GM18519 (cell line): ENCODE results near the gene AKT3.
A peak's percentile ranks its signal among the peaks of the same experiment; 100 is the strongest.

ENCODE experiments used
- ATAC-seq: cut with Tn5 transposase; IDR thresholded peaks from one replicate; pipeline ENCODE4 v1.9.1; 2021; ENCODE audit warnings: mild to moderate bottlenecking, moderate library complexity; ENCODE audit not compliant: unreplicated experiment, low FRiP score

AKT3 gene

DNA sequence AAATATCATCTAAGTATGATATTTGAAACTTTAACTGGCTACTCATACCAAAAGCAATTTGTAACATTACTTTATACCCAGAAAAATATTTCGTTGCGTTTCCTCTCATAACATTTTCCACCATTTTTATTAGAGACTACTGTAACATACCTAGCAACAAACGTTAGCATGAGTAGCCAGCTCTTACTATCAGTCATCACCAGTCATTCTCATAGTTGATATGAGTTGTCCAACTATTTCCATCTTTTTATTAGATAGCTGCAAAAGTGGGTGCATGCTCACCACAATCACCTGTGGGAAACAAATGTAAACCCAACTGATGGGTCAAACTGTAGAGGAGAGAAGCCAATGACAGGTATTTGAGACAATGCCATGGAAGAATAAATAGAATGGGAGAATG is 114.6 kb downstream of the AKT3 start:
- ATAC-seq: peak; percentile 42

DNA sequence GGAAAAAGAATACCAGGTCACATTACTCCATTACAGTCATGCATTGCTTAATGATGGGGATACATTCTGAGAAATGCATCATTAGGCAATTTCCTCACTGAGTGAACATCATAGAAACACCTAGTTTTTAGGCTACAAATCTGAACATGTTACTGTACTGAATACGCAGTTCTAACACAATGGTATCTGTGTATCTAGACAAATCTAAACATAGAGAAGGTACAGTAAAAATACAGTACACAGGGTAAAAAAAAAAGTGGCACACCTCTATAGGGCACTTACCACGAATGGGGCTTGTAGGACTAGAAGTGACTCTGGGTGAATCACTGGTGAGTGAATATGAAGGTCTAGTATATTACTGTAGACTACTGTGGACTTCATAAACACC is 115.7 kb downstream of the AKT3 start:
- no peak for ATAC-seq

DNA sequence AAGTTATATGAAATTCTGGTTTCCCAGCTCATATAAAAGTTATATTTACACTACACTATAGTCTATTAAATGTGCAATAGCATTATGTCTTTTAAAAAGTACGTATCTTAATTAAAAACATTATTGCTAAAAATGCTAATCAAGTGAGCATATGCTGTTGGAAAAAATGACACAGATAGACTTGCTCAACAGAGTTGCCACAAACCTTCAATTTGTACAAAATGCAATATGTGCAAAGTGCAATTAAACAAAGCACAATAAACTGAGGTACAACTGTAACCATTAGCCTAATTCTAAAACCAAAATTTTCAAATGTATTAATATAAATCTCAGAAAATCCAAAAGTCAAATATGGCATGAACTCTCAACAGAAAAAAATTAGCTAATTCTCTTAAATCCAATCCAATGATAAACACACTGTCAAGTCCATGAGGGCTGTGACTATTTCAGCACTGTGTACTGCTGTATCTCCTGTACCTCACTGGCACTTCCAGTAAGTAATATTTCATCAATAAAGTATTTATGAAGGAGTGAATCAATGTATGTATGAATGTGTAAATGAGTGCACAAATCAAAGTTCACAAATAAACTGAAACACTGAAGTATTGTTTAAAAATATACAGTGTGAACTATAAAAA is 116.3 kb downstream of the AKT3 start:
- no peak for ATAC-seq

DNA sequence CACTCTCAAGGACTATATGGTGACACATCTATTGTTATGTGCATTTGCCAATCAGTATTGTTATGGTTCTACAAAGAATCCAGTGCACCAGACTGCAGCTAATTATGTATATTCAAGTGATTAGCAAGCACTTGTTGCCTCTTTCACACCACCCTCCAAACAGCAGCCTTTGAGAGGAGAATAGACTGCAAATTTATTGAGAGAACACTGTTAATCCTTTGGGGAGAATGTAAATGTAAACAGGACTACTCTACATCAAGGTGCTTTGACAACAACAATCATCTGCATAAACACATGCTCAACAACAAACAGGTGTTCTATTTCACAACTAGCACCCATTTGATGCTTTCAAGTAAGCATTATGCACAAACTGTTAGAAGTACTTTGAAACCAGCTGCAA is 117.4 kb downstream of the AKT3 start:
- no peak for ATAC-seq

DNA sequence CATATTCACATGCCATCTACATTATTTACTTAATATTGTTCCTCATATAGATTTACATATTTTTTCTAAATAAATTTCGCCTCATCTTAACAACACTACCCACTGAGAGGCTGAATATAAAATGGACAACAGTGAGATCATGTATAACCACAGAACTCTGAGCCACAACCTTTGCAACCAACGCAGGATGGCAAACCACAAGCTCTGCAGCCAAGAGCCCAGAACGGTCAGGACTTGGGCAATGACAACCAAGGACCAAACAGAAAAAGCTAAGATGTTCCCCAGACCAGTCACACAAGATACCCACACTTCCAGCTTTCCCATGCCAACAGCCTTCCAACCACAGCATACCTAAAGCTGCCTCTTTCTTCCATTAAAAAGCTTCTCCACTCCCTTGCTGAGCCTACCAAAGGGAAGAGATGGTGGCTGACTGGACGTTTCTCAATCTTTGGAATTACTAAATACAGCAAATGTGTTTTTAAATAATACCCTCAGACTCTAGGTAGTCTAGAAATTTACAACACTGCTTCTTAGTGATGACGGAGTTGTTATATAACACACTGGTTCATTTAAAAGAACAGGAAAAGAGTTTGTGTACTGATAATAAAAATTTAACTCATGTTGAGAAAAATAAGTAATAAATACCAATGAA is 117.9 kb downstream of the AKT3 start:
- ATAC-seq: no peak

DNA sequence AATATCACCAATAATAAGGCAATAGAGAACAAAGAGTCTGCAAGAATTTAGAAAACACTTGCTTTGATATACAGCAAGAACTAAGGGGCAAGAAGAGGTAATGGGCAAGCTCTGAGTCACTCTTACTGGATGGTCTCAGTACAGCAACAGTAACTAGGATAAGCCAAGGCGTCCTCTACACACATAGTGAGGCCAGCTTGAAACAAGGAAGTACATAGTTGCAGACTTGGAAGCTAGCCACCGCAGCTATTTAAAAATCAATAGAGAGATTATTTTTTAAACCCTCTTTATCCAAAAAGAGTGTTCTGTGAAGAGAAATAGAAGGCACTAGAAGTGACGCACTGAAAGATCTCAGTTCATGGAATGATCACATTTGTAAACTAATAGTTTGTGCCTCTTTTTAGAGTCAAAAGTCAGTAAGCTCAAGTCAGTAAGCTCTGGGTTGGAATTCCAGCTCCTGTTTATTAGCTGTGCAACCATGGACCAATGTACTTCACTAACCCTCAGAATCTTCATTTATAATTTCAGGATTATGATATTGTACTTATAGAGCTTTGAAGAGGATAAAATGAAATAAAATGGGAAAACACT is 118.6 kb downstream of the AKT3 start:
- ATAC-seq: no peak

DNA sequence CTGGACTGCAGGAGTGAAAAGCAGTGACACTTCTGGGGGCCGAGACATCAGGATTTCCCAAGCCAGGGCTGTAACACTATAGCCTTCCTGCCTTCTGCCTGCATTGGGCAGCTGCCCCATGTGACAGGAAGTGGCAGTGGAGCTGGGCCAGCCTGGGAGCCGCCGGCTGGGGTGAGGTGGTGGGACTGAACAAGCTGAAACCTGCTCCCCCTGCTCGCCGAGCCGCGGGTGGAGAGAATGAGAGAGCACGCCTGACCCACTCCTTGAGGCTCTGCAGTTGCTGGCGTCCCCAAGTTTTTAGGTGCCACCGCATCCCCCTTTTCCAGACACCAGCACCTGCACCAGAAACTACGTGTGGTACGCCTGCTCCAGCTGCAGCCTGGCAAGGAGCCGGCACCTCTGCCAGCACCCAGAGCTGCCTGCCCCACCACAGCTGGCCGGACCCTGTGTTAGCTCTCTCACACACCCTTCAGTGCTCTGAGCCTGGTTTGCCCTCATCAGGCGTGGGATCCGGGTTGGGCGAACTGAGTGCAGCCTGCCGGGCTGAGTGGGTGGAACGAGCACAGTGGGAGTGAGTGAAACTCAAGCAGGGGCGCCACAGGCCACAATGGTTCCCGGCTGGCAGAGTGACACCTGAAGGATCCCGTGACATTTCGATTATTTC is 119.4 kb downstream of the AKT3 start:
- ATAC-seq: no peak

DNA sequence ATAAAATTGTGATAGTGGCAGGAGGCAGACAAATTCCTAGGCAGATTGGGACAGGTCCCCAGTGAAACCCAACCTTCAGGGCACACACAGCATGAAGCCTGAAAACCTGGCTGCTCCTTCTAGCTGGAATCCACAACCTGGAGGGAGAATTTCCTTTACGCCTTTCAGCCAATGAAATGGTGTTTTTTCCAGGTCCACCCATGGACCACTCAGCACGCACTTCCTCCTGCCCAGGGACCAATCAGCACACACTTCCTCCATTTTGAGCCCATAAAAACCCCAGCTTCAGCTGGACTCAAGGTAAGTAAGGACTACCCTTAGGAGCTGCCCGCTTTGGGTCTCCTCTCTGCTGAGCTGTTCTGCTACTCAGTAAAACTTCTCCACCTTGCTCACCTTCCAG is 120.1 kb downstream of the AKT3 start:
- no peak for ATAC-seq

DNA sequence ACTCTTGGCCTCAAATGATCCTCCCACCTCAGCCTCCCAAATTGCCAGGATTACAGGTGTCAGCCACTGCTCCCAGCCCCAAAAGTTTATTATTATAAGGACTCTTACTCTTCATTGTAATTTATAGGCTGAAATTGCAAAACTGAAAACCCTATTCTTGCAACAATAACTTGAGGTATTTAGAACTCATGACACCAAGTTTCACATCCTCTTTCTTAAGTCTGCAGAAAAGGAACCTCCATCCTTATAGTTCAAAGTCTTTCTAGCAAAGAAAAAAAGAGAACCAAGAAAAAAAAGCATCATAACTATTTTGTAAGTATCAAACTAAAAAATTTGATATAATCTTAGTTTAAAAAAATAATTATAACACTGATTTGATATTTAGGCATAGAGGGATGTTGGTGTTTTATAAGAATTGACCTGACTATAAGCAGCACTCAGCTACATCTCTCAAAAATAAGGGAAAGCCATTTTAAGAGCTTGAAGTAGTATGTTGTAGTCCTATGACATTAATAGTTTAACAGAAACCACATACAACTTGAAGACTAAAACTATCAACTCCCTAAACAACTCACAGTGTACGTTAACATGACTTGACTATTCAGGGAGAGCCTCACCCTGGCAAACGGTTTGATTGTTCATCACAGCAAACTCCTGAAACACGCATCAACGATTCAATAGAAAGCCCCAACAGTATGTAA is 122.4 kb downstream of the AKT3 start:
- ATAC-seq: peak; percentile 78

DNA sequence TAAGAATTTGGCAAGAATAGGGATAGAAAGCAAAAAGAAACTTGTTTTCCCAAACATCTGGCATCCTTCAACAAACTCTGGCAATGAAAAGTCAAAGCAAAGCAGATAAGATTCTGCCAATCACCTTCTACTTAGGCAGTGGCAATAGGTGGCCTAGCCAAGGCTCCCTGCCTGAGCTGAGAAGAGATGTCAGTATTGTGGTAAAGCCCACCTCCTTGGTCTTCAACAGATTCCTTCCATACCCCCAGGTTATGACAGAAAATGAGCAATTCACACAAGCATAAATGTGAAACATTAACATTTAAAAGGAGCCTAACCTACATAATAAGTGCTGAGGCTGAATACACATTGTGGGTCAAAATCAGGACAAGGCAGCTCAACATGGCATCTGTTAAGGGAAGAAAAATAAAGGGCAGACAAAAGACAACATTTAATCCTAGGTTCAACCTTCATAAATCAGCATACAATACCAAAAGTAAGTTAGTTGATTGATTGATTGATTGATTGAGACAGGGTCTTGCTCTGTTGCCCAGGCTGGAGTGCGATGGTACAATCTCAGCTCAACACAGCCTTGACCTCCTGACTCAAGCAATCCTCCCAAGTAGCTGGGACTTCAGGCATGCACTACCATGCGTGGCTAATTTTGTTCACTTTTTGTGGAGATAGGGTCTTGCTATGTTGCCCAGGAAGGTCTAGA is 123.1 kb downstream of the AKT3 start:
- ATAC-seq: no peak

DNA sequence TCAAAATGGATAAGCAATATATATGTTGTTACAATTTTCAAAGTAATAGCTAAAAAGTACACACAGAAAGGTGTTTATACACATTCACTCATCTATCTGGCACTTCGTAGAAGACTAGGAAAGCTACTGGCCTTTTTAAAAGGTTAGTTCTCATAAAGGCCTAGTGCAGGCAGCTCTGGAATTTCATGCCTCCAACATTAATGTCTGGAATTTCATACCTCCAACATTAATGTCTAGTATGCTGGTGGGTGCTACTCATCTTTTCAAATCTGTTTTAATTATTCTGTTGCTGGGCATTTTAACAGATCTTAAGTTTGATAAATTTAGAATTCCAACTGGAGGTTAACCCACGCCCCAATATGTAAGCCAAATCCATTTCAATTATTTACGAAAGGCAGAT is 124.2 kb downstream of the AKT3 start:
- ATAC-seq: no peak

DNA sequence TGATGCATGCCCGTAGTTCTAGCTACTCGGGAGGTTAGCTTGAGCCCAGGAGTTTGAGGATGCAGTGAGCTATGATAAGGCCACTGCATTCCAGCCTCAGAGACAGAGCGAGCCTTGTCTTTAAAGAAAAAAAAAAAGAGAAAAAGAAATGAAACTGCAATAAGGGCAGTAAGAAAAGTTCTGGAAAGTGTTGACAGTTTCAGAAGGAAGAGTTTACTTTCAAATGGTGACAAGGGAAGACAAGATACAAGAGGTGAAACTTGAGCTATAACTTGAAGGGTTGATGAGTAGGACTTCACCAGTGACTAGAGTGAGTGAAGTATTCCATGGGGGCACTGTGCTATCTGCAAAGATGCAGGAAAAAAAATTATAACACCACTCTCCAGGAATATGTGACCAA is 125.0 kb downstream of the AKT3 start:
- no peak for ATAC-seq

DNA sequence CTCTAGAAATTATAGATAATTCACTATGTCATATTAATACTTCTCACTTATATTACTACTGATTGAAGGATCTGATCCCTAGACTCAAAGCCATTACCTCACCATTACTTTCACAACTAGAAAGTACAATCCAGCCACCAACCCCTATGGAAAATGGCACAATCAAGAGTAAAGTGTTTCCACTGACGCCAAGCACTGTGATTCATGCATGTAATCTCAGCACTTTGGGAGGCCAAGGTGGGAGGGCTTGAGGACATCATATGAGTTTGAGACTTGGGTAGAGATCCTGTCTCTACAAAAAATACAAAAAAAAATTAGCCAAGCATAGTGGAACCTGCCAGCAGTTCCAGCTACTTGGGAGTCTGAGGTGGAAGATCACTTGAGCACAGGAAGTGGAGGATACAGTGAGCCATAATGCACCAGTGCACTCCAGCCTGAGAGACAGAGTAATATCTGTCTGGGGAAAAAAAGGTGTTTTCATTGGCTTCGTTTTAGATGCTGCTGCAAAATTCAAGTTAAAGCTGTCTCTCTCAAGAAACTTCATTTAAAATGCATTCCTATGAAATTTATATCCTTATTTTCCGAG is 126.5 kb downstream of the AKT3 start:
- no peak for ATAC-seq

DNA sequence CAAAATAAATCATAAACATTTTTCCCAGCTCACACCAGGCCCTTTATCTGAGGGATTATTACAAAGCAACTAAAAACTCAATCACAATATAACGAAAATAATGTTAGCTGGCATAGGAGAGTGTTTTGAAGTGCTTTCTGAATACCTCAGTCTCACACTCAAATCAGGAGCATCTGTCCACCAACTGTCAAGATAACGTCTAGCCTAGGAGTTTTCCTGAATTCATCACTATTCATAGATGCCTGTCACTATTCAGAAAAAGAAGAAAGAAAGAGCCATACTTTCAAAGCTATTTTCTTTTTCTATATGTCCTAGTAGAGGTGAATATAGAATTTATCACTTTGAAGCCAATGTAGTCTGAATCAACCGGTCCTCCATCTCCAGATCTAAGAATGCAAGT is 127.0 kb downstream of the AKT3 start:
- ATAC-seq: no peak

DNA sequence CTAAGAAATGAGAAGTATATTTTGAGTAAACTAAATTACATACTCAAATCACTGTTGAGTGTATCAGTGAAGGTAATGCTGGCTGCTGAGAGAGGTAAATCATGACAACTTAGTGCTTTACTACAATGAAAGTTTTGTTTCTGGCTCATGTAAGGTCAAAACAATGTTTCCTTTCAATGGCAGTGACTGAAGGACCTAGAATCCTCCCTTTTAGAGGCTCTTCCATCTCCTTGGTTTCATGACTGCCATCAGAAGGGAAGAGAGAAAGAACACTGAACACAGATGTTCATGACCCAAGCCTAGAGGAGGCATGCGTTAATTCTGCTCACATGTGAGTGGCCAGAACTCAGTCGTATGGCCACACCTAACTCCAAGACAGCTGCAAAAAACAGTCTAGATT is 130.6 kb downstream of the AKT3 start:
- ATAC-seq: no peak

DNA sequence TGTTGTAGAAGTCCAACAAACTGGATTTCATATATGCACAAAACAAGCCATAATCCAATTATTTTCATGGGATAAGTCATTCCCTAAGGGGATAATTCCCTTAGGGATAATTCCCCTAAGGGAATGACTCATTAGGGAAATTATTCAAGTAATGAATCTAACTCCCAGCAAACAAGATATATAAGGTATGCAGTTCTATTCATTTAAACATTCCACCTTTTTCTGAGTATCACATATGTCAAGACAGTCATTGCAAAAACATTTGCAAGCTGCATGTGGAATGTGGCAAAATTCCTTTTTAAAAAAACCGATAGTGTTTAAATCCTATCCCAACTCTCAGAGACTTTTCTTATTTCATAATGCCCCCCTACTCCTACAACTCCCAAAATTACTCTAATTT is 131.2 kb downstream of the AKT3 start:
- no peak for ATAC-seq

DNA sequence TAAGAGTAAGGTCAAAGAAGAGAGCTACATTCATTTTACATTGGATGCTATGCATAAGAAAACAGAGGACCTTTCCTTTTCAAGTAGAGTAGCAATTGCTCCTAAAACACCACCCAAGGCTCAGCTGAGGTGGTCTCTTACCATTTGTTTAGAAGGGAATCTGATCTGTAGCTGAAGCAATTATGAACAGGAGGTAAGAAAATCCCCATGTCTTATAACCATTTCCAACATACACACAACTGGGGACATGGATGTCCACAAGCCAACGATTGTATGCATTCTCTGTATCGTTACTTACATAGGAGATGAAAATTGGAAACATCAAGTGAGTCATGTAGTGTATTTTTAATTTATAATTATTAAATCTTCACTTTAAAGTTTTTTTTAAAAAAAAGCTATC is 132.0 kb downstream of the AKT3 start:
- no peak for ATAC-seq

DNA sequence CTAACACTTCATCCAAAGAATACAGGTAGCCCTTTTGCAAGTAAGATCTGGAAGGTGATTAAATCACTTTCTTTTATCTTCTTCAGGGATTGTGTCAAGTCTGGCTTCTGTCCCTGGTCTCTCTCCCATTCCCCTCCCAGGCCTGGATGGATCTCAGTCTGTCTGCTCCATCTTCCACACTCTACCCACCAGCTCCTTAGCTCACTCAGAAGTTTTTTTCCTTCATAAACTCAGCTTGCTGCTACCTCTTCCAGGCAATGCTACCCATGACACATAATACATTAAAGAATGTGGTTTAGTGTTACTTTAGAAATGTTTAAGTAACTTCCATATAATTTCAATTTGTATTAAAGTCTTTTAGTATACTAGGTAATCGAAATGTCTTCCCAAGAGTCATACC is 133.1 kb downstream of the AKT3 start:
- ATAC-seq: no peak

DNA sequence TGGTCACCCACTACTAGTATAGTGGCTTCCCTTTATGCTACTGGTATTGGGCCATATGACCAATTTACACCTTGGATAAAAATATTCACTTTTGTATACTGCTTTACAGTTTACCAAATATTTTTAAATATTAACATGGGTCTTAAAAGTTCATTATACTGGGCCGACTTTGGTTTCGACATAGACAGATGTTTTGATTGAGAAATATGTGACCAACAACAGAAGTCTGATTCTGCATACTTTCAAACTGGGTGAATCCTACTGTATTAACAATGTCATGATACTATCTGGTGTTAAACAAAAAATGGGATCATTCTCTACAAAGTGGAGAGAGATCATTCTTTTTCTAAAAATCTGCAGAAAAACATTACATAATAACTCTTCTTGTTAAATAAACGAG is 134.8 kb downstream of the AKT3 start:
- no peak for ATAC-seq

DNA sequence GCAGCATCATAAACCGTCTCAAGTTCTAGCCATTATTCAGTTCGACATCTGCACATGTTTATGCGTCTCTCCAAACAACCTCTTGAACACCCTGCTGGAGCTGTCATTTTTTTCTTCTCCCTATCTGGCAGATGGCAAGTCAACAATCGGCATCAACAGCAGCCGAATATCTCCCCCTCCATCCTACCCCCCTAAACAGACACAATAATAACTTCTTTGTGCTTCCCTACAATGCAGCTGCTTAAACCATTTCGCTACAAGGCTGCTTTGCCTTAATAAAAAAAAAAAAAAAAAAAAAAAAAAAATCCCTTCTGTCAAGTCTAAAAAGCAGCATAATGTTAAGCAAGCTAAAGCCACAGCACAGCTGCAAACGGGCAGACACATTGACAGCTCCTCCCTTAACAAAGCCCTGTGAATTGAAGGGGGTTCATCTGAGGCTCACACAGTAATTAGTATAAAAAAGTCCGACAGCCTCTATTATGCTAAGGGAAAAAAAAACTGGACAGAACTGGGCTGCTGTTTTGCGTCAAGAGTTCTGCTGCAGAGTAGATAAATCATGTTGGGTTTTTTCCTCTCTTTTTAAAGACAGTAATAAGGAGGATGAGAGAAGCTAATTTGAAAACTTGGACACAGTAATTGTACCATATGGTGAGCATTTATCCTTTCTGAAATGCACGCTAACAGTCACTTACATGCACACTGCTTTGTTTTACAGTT is 136.4 kb downstream of the AKT3 start:
- ATAC-seq: no peak
